Liver (tissue), 9 donors: ENCODE measurements around the gene SSPN. TPM values are rescaled to one million over a fixed set of nuclear protein-coding genes. Genes with fewer than 3 reads are reported as not detected.

Source experiments
- DNase-seq: peaks from one replicate; pipeline ENCODE4 v3.0.0-alpha.2; 2017; ENCODE audit warnings: low spot score
- H3K27ac ChIP-seq, 2 donors: one replicate each; pipeline ENCODE4 v1.7.0; 2013; ENCODE audit warnings: inconsistent platforms in 2 of 2, low read length in 2 of 2, control low read depth in 1 of 2, low read depth in 1 of 2, mild to moderate bottlenecking in 1 of 2
- H3K27me3 ChIP-seq, 4 donors: one replicate each; pipeline versions ENCODE4 v1.6.1 to v1.7.0; 2013; ENCODE audit warnings: low read length in 3 of 4, inconsistent platforms in 1 of 4, mild to moderate bottlenecking in 1 of 4, moderate library complexity in 1 of 4; ENCODE audit not compliant: control insufficient read depth in 4 of 4, insufficient read depth in 4 of 4
- H3K36me3 ChIP-seq, 4 donors: one replicate each; pipeline versions ENCODE4 v1.6.1 to v1.7.0; 2013; ENCODE audit warnings: low read length in 3 of 4, mild to moderate bottlenecking in 3 of 4, low read depth in 1 of 4, moderate library complexity in 1 of 4; ENCODE audit not compliant: control insufficient read depth in 4 of 4, insufficient read depth in 3 of 4
- H3K4me1 ChIP-seq, 4 donors: one replicate each; pipeline versions ENCODE4 v1.6.1 to v1.7.0; 2013; ENCODE audit warnings: low read length in 3 of 4, mild to moderate bottlenecking in 3 of 4, moderate library complexity in 1 of 4; ENCODE audit not compliant: control insufficient read depth in 4 of 4, insufficient read depth in 4 of 4
- H3K4me3 ChIP-seq, 3 donors: one replicate each; pipeline versions ENCODE4 v1.6.1 to v1.7.0; 2013; ENCODE audit warnings: low read length in 3 of 3, control low read depth in 1 of 3, low read depth in 1 of 3, mild to moderate bottlenecking in 1 of 3
- H3K9ac ChIP-seq, 2 donors: one replicate each; pipeline ENCODE4 v1.7.0; 2013; ENCODE audit warnings: low read length in 2 of 2, mild to moderate bottlenecking in 2 of 2, moderate library complexity in 2 of 2, control low read depth in 1 of 2, low read depth in 1 of 2
- H3K9me3 ChIP-seq, 4 donors: one replicate each; pipeline versions ENCODE4 v1.6.1 to v1.7.0; 2013; ENCODE audit warnings: low read length in 3 of 4; ENCODE audit not compliant: control insufficient read depth in 4 of 4
- EGR1 ChIP-seq, 2 donors: IDR thresholded peaks; 2 replicates each; pipeline ENCODE4 v1.6.1; 2016 to 2018; ENCODE audit warnings: antibody characterized with exemption in 2 of 2, low read depth in 2 of 2
- FOXA1 ChIP-seq: IDR thresholded peaks from 2 replicates; pipeline ENCODE4 v1.6.1; 2016; ENCODE audit warnings: antibody characterized with exemption
- FOXA2 ChIP-seq: IDR thresholded peaks from 2 replicates; pipeline ENCODE4 v1.6.1; 2016; ENCODE audit warnings: antibody characterized with exemption
- GABPA ChIP-seq, 2 donors: IDR thresholded peaks in 1 of 2; conservative IDR thresholded peaks in 1 of 2; 2 replicates each; pipeline ENCODE4 v1.6.1; 2016; ENCODE audit warnings: antibody characterized with exemption in 2 of 2, mild to moderate bottlenecking in 1 of 2, moderate library complexity in 1 of 2
- HNF4A ChIP-seq, 2 donors: conservative IDR thresholded peaks; 2 replicates each; pipeline ENCODE4 v1.6.1; 2016; ENCODE audit warnings: antibody characterized with exemption in 2 of 2, mild to moderate bottlenecking in 2 of 2
- HNF4G ChIP-seq: IDR thresholded peaks from 2 replicates; pipeline ENCODE4 v1.6.1; 2016; ENCODE audit warnings: antibody characterized with exemption
- JUND ChIP-seq, 2 donors: IDR thresholded peaks; 2 replicates each; pipeline ENCODE4 v1.6.1; 2016; ENCODE audit warnings: antibody characterized with exemption in 2 of 2
- NR2F2 ChIP-seq: IDR thresholded peaks from 2 replicates; pipeline ENCODE4 v1.6.1; 2016; ENCODE audit warnings: antibody characterized with exemption
- RAD21 ChIP-seq, 2 donors: IDR thresholded peaks; 2 replicates each; pipeline ENCODE4 v1.6.1; 2016; ENCODE audit warnings: antibody characterized with exemption in 2 of 2, mild to moderate bottlenecking in 2 of 2
- RXRA ChIP-seq, 2 donors: IDR thresholded peaks; 2 replicates each; pipeline ENCODE4 v1.6.1; 2017 to 2018; ENCODE audit warnings: antibody characterized with exemption in 2 of 2, mild to moderate bottlenecking in 1 of 2
- SP1 ChIP-seq: IDR thresholded peaks from 2 replicates; pipeline ENCODE4 v1.6.1; 2018; ENCODE audit warnings: antibody characterized with exemption, mild to moderate bottlenecking
- TAF1 ChIP-seq: conservative IDR thresholded peaks from 2 replicates; pipeline ENCODE4 v1.6.1; 2016; ENCODE audit warnings: antibody characterized with exemption, mild to moderate bottlenecking
- YY1 ChIP-seq: IDR thresholded peaks from 2 replicates; pipeline ENCODE4 v1.6.1; 2016; ENCODE audit warnings: antibody characterized with exemption, mild to moderate bottlenecking
- WGBS: extraction: QIAGEN DNeasy Blood & Tissue Kit; methylation state at CpG from one replicate; pipeline ENCODE4 v1.1.7; 2013; 5-methylcytosine and 5-hydroxymethylcytosine counted together
- polyA plus RNA-seq, 2 donors: library from polyadenylated mRNA; stranded (reverse) in 1 of 2; unstranded in 1 of 2; fragments of 200-250 nt in 1 of 2; fragments of >200 nt in 1 of 2; fragmentation: Nextera tagmentation in 1 of 2; extraction: Ambion mirVana in 1 of 2; gene quantifications; one replicate each; pipeline versions ENCODE4 v1.2.1 to v1.2.3, GENCODE V29; 2013 to 2015
- total RNA-seq, 2 donors: library from RNA; depleted of rRNA; stranded (reverse); fragments of >200 nt; gene quantifications; one replicate each; pipeline ENCODE4 v1.2.3, GENCODE V29; 2014
- TF ChIP-seq, protein P1 (sequence below): IDR thresholded peaks from 2 replicates; pipeline ENCODE4 v1.6.1; 2016; ENCODE audit warnings: antibody characterized with exemption
- TF ChIP-seq, protein P2 (sequence below): IDR thresholded peaks from 2 replicates; pipeline ENCODE4 v1.6.1; 2016; ENCODE audit warnings: antibody characterized with exemption
- TF ChIP-seq, protein P3 (sequence below): IDR thresholded peaks from 2 replicates; pipeline ENCODE4 v1.6.1; 2016; ENCODE audit warnings: antibody characterized with exemption, mild to moderate bottlenecking
- TF ChIP-seq, protein P4 (sequence below): IDR thresholded peaks from 2 replicates; pipeline ENCODE4 v1.6.1; 2016; ENCODE audit warnings: antibody characterized with exemption
- donor health status: healthy.
- donor health status: healthy.
- donor health status: healthy.
- donor health status: healthy.
- donor health status: healthy.

SSPN gene
- total and polyA plus RNA-seq, 4 donors, result 0.33 to 0.67 (median 0.46) TPM

DNA sequence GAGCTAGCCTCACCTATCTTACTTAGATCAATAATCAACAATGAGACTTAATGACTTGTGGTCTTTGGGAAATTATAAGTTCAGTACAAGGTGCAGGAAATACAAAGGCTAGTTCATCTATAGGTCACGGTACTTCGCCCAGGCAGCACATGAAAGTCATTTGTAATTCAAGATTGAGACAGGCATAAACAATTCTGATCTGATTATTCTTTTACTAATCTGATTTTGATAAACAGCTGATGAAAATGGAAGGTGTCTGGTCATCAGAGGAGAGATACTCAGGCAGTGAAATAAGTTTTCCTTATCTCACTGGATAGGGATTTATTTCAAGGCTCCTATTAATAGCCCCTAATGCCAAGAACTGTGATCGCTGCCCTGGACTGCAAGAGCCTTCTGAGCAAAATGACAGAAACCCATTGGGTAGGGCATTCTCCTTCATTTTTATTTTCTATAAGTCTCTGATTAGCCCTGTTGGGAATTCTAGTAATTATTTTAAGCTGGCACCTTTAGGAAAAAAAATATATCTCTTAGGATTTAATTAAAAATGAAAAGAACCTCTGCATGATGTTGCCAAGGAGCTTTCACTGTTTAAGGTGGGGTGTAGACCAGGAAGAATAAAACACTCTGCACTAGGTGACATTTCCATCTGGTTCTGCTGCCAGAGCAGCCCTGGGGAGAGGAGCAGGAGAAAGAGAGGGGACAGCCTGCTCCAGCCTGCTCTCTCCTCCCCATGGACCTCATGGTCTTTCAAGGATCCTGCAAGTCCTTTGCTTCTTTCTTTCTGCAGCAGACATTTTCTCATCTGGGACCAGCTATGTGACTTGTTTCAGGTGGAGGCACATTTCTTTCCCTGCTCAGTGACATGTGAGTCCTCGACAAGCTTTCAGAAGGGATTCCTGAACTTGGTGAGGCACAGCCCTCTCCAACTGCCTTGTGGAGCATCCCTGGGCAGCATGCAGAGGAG lies 44.8 kb downstream of the SSPN start:
- Histone ChIP-seq H3K36me3 (no peaks in the 10 kb centered on the region), H3K27me3 (no peaks in the 10 kb centered on the region), H3K9ac (no peak overlapping the region), H3K4me1 (peaks cover 0 to 1% (median 0%) of the 10 kb centered on the region in 4 donors), H3K9me3 (peaks cover 0 to 1% (median 0%) of the 10 kb centered on the region in 4 donors), H3K27ac (no peak overlapping the region), H3K4me3 (no peak overlapping the region)
- 89% methylated on average over 4 of the region's 4 CpGs for WGBS
- DNase-seq, result no peak
- TF ChIP-seq TAF1 (no peak), FOXA1 (no peak), HNF4G (no peak), NR2F2 (no peak)

DNA sequence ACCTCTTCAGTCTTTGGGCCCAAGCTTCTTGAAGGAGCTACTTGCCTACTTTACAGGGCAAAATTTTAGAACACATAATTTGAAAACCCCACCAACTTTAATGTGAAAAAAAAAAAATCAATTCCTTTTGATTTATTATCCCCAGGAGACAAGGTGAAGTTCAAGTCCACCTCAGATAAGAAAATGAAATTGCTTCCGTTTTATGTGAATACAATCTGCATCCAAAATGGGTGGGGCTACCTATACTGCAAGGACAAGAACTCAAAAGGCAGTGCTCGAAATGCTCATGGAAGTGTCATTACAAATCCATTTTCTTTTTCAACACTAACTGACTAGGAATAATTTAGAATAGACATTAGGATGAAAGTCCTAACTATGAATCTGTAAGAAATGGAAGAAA lies 45.7 kb downstream of the SSPN start:
- H3K9me3 ChIP-seq, result peaks cover 0 to 1% (median 0%) of the 10 kb centered on the region in 4 donors
- WGBS, result 70% methylated on average over 2 of the region's 2 CpGs
- H3K27me3 ChIP-seq, result no peaks in the 10 kb centered on the region
- no peak for DNase-seq
- no peaks in the 10 kb centered on the region for H3K36me3 ChIP-seq
- peaks cover 0 to 1% (median 0%) of the 10 kb centered on the region in 4 donors for H3K4me1 ChIP-seq
- no peak overlapping the region for H3K9ac ChIP-seq
- TF ChIP-seq GABPA (IDR thresholded peaks at IDR 0.05 in 1 of 2, conservative IDR thresholded peaks at IDR 0.05 in 1 of 2) (no peak), FOXA2 (no peak), SP1 (no peak), YY1 (no peak), RXRA (IDR thresholded peaks at IDR 0.05) (no peak), NR2F2 (no peak), FOXA1 (no peak), HNF4A (conservative IDR thresholded peaks at IDR 0.05) (no peak), RAD21 (IDR thresholded peaks at IDR 0.05) (no peak), HNF4G (no peak), JUND (IDR thresholded peaks at IDR 0.05) (no peak), EGR1 (IDR thresholded peaks at IDR 0.05; ENCODE audit: low read depth in 2 of 2) (no peak)
- TF ChIP-seq, protein P1, sequence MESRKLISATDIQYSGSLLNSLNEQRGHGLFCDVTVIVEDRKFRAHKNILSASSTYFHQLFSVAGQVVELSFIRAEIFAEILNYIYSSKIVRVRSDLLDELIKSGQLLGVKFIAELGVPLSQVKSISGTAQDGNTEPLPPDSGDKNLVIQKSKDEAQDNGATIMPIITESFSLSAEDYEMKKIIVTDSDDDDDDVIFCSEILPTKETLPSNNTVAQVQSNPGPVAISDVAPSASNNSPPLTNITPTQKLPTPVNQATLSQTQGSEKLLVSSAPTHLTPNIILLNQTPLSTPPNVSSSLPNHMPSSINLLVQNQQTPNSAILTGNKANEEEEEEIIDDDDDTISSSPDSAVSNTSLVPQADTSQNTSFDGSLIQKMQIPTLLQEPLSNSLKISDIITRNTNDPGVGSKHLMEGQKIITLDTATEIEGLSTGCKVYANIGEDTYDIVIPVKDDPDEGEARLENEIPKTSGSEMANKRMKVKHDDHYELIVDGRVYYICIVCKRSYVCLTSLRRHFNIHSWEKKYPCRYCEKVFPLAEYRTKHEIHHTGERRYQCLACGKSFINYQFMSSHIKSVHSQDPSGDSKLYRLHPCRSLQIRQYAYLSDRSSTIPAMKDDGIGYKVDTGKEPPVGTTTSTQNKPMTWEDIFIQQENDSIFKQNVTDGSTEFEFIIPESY, result no peak
- TF ChIP-seq, protein P2, sequence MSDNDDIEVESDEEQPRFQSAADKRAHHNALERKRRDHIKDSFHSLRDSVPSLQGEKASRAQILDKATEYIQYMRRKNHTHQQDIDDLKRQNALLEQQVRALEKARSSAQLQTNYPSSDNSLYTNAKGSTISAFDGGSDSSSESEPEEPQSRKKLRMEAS, result no peak
- TF ChIP-seq, protein P3, sequence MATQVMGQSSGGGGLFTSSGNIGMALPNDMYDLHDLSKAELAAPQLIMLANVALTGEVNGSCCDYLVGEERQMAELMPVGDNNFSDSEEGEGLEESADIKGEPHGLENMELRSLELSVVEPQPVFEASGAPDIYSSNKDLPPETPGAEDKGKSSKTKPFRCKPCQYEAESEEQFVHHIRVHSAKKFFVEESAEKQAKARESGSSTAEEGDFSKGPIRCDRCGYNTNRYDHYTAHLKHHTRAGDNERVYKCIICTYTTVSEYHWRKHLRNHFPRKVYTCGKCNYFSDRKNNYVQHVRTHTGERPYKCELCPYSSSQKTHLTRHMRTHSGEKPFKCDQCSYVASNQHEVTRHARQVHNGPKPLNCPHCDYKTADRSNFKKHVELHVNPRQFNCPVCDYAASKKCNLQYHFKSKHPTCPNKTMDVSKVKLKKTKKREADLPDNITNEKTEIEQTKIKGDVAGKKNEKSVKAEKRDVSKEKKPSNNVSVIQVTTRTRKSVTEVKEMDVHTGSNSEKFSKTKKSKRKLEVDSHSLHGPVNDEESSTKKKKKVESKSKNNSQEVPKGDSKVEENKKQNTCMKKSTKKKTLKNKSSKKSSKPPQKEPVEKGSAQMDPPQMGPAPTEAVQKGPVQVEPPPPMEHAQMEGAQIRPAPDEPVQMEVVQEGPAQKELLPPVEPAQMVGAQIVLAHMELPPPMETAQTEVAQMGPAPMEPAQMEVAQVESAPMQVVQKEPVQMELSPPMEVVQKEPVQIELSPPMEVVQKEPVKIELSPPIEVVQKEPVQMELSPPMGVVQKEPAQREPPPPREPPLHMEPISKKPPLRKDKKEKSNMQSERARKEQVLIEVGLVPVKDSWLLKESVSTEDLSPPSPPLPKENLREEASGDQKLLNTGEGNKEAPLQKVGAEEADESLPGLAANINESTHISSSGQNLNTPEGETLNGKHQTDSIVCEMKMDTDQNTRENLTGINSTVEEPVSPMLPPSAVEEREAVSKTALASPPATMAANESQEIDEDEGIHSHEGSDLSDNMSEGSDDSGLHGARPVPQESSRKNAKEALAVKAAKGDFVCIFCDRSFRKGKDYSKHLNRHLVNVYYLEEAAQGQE, result no peak
- TF ChIP-seq, protein P4, sequence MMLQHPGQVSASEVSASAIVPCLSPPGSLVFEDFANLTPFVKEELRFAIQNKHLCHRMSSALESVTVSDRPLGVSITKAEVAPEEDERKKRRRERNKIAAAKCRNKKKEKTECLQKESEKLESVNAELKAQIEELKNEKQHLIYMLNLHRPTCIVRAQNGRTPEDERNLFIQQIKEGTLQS, result no peak
- H3K27ac ChIP-seq, result no peak overlapping the region
- H3K4me3 ChIP-seq, result no peak overlapping the region
